Activated CD8-positive, alpha-beta memory T cell treated with anti-CD3 and anti-CD28 coated beads for 36 hours (primary cell): ENCODE results near the gene RNF180. TPM values are rescaled to one million over a fixed set of nuclear protein-coding genes. Genes with fewer than 3 reads are reported as not detected.
"Not testable (repeated sequence)": the region's sequence is repeated elsewhere in the genome, so short reads cannot be mapped to it uniquely, and the experiment has no call there.

Experiments used
- CTCF ChIA-PET: fragments of 350-600 bp; sonication (Branson Sonifier 250); formaldehyde crosslinking; loops from one replicate; lab custom pipeline; 2021; ENCODE audit warnings: antibody characterized with exemption; lab: Charles Lee
- POLR2A ChIA-PET: fragments of 350-600 bp; sonication (Branson Sonifier 250); formaldehyde crosslinking; loops from one replicate; lab custom pipeline; 2021; ENCODE audit warnings: antibody characterized with exemption; lab: Charles Lee
- total RNA-seq, 2 experiments: library from RNA; stranded (reverse); gene quantifications; one replicate each; pipeline ENCODE4 v1.2.3, GENCODE V29; 2021

The RNF180 gene
- total RNA-seq, 2 experiments from 2014 or later = not detected

DNA sequence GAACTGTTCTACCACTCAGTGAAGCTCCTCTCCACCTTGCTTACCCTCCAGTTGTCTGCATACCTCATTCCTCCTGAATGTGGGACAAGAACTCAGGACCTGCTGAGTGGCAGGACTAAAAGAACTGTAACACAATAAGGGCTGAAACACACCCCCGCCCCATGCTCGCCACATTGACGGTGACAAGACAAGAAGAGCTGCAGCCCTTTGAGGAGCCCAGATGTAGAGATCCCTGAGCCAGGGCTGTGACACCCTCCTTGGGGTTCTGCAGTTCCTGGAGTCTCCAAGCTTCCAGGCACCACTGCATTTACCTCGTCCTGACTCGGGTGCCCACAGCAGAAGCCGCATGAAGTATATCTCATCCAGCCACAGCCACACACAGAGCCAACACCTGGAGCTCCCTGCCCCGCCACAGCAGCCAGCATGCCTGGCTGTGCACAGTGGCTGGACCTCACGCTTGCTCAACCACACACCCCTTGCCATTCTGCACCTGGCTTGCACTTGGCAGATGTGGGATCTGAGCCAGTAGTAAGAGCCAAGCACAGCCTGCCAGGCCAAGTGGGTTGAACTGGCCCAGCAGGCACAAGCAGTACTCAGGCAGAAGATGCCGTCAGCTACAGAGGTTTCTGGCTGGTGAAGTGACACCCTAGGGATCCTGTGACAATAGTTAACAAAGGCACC, 166.1 kb downstream of the RNF180 start:
- ChIA-PET CTCF (no interaction called here), POLR2A (no interaction called here)

DNA sequence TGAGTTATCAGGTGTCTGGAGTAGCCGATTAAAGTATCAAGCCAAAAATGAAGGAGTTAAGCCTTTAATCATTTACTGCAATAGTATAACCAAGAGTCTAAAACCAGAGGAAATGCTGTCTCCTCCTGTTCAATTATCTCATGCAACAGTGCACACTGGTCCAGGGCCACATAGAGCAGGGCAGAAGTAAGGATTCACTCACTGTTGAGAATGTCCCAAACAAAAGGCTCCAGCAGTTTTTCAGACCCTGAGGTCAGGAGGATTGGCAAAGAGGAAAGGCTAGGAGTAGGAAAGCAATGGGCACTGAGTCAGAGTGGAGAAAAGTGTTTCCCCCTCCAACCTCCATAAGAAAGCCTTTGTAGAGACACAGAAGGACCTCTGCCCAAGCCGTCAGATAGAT, 168.2 kb downstream of the RNF180 start:
- POLR2A ChIA-PET = no interaction called here
- CTCF ChIA-PET = no interaction called here

DNA sequence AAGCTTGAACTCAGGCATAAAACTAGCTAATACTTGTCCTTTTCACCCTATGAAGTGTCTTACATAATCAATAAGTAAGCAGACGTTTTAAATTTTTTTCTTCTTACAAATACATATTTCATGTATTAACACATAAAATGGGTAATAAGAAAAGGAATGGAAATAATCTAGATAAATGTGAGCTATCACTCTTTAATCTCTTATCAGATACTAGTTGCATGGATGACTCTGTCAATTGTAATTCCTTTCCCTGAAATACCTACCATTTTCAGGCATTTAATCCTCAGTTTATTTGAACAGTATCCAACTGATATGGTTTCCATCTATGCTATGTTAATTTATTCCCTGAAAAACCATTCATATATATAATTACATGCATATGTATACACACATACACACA, 174.1 kb downstream of the RNF180 start:
- ChIA-PET POLR2A (no interaction called here), CTCF (no interaction called here)

DNA sequence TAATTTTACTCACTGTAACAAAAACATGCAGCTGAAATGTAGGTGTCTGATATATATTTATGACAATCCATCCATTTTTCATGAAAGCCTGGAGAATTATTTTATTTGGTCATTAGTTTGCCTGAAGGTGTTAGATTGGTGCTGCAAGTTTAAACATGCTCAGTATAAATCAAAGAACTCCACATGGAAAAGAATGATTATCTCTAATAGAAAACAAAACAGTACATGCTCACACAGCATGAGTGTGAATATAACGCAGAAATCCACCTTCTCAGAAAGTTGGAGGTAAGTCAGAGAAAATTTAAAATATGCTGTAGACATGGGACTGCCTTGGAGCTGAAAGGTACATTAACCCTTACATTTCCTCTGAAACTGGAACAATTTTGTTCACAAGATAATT, 174.7 kb downstream of the RNF180 start:
- ChIA-PET CTCF (no interaction called here), POLR2A (no interaction called here)

DNA sequence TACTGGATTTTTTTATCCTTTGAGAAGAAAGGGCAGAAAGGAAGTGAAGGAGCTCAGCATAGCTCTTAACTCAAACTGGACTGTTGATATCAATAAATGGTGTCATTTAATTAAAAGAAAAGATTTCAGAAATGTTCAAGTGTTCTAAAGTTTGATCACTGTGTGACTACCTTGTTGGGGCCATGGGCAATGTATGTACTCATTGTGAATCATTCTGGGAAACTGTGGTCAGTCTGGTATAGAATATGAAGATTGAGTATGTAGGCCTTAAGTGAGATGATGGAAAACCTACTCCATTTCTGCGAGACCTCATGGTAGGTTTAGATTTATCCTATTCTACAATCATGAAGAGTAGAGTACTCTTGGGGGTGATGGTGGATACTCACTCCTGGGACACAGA, 175.7 kb downstream of the RNF180 start:
- POLR2A ChIA-PET = no interaction called here

DNA sequence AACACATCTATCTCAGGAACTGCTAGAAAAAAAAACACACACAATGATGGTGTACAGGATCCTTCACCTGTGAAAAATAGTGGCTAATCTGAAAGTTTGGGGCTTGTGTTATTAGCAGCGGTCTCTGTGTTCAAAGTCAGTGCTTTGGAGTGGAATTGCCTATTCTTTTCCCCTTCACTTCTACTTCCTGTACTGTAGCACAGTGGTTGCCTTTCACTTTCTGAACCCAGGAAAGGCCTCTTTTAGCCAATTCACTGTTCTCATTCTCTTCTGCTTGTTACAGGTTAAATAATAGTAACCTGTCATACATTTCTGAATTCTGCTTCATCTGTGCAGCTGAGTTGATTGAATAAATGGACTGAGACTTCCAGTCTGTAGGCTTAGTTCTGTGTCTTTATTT, 178.9 kb downstream of the RNF180 start:
- CTCF ChIA-PET = no interaction called here
- POLR2A ChIA-PET = no interaction called here

More for the DNA sequence above, 175.7 kb downstream of the RNF180 start:
- CTCF ChIA-PET = no interaction called here

DNA sequence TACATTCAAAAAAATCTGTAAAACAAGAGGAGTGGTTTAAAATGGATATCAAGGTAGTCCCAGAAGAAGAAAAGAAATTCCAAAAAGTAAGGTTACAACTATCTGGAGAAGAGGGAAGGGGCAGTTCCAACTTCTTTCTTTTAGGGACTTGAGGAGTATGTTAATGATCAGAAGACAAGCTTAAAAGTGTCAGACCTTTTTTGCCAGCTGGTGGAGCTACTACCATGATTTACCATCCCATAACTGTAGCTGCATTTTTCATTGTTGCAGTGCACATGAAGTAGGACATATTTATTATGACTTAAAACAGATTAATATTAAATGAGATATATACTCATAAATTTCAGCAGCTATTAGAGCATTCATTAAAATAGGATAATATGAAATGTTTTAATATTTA, 181.7 kb downstream of the RNF180 start:
- CTCF ChIA-PET = no interaction called here

DNA sequence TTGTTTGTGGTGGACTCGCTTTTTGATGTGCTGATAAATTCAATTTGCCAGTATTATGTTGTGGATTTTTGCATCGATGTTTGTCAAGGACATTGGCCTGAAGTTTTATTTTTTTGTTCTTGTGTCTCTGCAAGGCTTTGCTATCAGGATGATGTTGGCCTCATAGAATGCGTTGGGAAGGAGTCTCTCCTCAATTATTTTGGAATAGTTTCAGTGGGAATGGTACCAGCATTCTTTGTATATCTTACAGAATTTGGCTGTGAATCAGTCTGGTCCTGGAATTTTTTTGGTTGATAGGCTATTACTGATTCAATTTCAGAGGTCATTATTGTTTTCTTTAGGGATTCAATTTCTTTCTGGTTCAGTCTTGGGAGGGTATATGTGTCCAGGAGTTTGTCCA, 198.8 kb downstream of the RNF180 start:
- CTCF ChIA-PET = no interaction called here
- POLR2A ChIA-PET = no interaction called here

More for the DNA sequence above, 181.7 kb downstream of the RNF180 start:
- POLR2A ChIA-PET = no interaction called here

DNA sequence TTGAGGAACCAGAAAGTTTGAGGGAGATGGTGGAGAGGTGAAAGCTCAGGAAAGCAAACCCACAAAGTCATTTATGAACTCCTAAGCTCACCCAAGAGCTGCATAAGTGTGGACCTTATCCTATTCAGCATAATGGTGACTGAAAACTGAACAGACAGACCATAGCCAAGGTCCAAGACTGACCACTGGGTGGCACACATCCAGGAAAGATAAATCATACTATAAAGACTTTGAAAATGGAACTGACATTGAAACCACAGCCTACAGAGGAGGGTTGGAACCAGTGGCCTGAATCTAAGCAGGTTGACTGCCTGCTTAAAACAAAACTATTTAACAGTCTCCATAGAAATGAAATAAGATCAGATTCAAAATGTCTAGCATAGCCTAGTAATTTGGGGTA, 219.1 kb downstream of the RNF180 start:
- ChIA-PET POLR2A (no interaction called here), CTCF (no interaction called here)

DNA sequence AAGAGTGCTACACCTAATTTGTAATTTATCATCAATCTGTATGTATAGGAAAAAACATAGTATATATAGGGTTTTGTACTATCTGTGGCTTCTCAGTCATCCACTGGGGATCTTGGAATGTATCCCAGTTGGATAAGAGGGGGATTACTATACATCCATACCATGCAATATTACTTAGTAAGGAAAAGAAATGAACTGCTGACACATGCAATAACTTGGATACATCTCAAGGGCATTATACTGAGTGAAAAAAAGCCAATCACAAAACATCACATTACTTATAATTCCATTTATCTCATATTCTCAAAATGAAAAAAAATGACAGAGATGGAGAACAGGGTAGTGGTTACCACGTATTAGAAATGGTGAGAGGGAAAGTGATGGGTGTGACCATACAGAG, 231.9 kb downstream of the RNF180 start:
- POLR2A ChIA-PET = no interaction called here
- CTCF ChIA-PET = no interaction called here

DNA sequence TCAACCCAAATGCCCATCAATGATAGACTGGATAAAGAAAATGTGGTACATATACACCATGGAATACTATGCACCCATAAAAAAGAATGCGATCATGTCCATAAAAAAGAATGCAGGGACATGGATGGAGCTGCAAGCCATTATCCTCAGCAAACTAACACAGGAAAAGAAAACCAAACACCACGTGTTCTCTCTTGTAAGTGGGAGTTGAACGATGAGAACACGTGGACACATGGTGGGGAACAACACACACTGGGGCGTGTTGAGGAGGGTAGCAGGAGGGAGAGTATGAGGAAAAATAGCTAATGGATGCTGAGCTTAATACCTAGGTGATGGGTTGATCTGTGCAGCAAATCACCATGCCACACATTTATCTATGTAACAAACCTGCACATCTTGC, 233.1 kb downstream of the RNF180 start:
- POLR2A ChIA-PET, CTCF ChIA-PET: not testable (repeated sequence)

DNA sequence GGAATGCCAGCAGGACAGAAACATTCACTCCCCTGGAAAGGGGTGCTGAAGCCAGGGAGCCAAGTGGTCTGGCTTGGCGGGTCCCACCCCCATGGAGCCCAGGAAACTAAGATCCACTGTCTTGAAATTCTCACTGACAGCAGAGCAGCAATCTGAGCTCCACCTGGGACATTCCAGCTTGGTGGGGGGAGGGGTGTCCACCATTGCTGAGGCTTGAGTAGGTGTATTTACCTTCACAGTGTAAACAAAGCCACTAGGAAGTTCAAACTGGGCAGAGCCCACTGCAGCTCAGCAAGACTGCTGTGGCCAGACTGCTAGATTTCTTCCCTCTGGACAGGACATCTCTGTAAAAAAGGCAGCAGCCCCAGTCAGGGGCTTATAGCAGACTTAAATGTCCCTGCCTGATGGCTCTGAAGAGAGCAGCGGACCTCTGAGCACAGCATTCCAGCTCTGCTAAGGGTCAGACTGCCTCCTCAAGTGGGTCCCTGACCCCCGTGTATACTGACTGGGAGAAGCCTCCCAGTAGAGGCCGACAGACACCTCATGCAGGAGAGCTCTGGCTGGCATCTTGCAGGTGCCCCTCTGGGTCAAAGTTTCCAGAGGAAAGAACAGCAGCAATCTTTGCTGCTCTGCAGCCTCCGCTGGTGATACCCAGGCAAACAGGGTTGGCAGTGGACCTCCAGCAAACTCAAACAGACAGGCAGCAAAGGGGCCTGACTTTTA, 241.6 kb downstream of the RNF180 start:
- POLR2A ChIA-PET, CTCF ChIA-PET: not testable (repeated sequence)

DNA sequence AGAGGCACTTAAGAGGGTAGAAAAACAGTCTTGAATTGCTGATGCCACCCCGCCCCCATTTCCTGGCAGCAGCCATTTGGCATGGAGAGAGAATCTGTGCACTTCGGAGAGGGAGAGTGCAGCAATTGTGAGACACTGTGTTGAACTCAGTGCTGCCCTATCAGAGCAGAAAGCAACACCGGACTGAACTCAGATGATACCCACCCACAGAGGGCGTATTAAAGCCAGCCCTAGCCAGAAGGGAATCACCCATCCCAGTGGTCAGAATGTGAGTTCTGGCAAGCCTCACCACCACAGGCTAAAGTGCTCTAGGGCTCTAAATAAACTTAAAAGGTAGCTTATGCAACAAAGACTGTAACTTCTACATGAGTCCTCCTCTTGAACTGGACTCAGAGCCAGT, 251.7 kb downstream of the RNF180 start:
- ChIA-PET CTCF (no interaction called here), POLR2A (no interaction called here)

DNA sequence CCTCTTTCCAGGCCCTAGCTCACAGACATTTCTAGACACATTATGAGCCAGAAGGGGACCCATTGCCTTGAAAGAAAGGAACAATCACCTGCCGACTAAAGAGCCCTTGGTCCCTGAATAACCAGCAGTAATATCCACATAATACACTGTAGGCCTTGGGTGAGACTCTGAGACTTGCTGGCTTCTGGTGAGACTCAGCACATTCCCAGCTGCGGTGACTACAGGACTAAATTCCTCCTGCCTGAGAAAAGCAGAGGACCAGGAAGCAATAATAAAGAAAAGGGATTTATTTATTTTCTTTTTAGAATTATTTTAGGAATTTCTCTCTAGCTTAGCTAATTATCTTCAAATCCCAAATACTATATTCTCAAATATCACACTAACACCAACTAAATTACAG, 252.4 kb downstream of the RNF180 start:
- ChIA-PET POLR2A (no interaction called here), CTCF (no interaction called here)

Other genes starting within 250 kb of the RNF180 start
- not detected for gene HTR1A, start 203.4 kb upstream of the RNF180 start, total RNA-seq